HepG2 (cell line): ENCODE measurements around the gene NKX2-2. TPM values are rescaled to one million over a fixed set of nuclear protein-coding genes. Genes with fewer than 3 reads are reported as not detected.
A peak's percentile ranks its signal among the peaks of the same experiment; 100 is the strongest.

Experiments
- GATAD2A ChIP-seq: IDR thresholded peaks from 2 replicates; pipeline ENCODE4 v1.6.1; 2016
- GRHL1 ChIP-seq: sonication (generic); formaldehyde crosslinking; conservative IDR thresholded peaks from 2 replicates; pipeline ENCODE4 v1.8.0; 2022; ENCODE audit warnings: missing genetic modification reagents
- HIVEP1 ChIP-seq: sonication (generic); formaldehyde crosslinking; IDR thresholded peaks from 2 replicates; pipeline ENCODE4 v1.4.0; 2020; ENCODE audit warnings: mild to moderate bottlenecking, missing genetic modification reagents
- KMT2B ChIP-seq: IDR thresholded peaks from 2 replicates; pipeline ENCODE4 v1.6.1; 2016; ENCODE audit warnings: missing genetic modification reagents, missing compliant biosample characterization
- NFYC ChIP-seq: IDR thresholded peaks from 2 replicates; pipeline ENCODE4 v1.6.1; 2016; ENCODE audit warnings: missing genetic modification reagents, missing compliant biosample characterization
- POLR2G ChIP-seq: fragments of 200-400 bp; formaldehyde crosslinking; IDR thresholded peaks from 2 replicates; pipeline ENCODE4 v1.6.1; 2018; ENCODE audit warnings: mild to moderate bottlenecking, low read depth, low read length, moderate library complexity
- PRDM10 ChIP-seq: sonication (generic); formaldehyde crosslinking; IDR thresholded peaks from 2 replicates; pipeline ENCODE4 v1.4.0; 2020; ENCODE audit warnings: low read depth, missing genetic modification reagents
- REPIN1 ChIP-seq: sonication (generic); formaldehyde crosslinking; IDR thresholded peaks from 2 replicates; pipeline ENCODE4 v1.8.0; 2022; ENCODE audit warnings: missing genetic modification reagents, low read depth, mild to moderate bottlenecking, borderline replicate concordance
- SYNCRIP ChIP-seq: fragments of 200-400 bp; formaldehyde crosslinking; IDR thresholded peaks from 2 replicates; pipeline ENCODE4 v1.6.1; 2018; ENCODE audit warnings: mild to moderate bottlenecking, low read depth, low read length; ENCODE audit not compliant: insufficient read depth
- TSC22D2 ChIP-seq: sonication (generic); formaldehyde crosslinking; IDR thresholded peaks from 2 replicates; pipeline ENCODE4 v1.5.1; 2020; ENCODE audit warnings: missing genetic modification reagents, mild to moderate bottlenecking, borderline replicate concordance
- XRCC5 ChIP-seq: fragments of 200-400 bp; formaldehyde crosslinking; optimal IDR thresholded peaks from 2 replicates; pipeline ENCODE3; 2017; ENCODE audit warnings: mild to moderate bottlenecking, low read length
- ZBTB40 ChIP-seq, 2 experiments: fragments of 450-650 bp in 1 of 2; sonication (generic) in 1 of 2; formaldehyde crosslinking in 1 of 2; IDR thresholded peaks; 2 replicates each; pipeline versions ENCODE4 v1.6.1 to v1.8.0; 2016 to 2022; ENCODE audit warnings: antibody characterized with exemption in 1 of 2, mild to moderate bottlenecking in 1 of 2, missing genetic modification reagents in 1 of 2
- ZNF235 ChIP-seq: sonication (generic); formaldehyde crosslinking; IDR thresholded peaks from 2 replicates; pipeline ENCODE4 v1.8.1; 2023; ENCODE audit warnings: mild to moderate bottlenecking, missing genetic modification reagents, borderline replicate concordance
- ZNF747 ChIP-seq: sonication (generic); formaldehyde crosslinking; IDR thresholded peaks from 2 replicates; pipeline ENCODE4 v1.8.1; 2023; ENCODE audit warnings: missing genetic modification reagents, mild to moderate bottlenecking, borderline replicate concordance
- polyA plus RNA-seq, 8 experiments: library from polyadenylated mRNA; depleted of rRNA in 3 of 8; stranded (reverse) in 7 of 8; unstranded in 1 of 8; fragments of >200 nt; fragmentation: Illumina TruSeq in 4 of 8; extraction: Trizol in 4 of 8; gene quantifications; 2 replicates each; pipeline versions ENCODE4 v1.2.1 to v1.2.3, GENCODE V29; 2011 to 2016; ENCODE audit warnings: low read depth in 4 of 8, missing spikeins in 1 of 8, mixed read lengths in 1 of 8; ENCODE audit not compliant: insufficient read depth in 1 of 8
- total RNA-seq, 5 experiments: library from RNA; depleted of rRNA; stranded (reverse); fragments of >200 nt; fragmentation: Illumina TruSeq; extraction: Trizol; gene quantifications; 2 replicates each; pipeline ENCODE4 v1.2.3, GENCODE V29; 2016; ENCODE audit warnings: low read depth in 1 of 5

Gene NKX2-2
- total and polyA plus RNA-seq, 2 of the 13 experiments (the other 11 are each of a cell fraction or from before 2014, with no cell fraction given): not detected

GRCh38 chr20:21505161-21505809 is 8.6 kb downstream of the NKX2-2 start (continued):
- TF ChIP-seq ZBTB40 (IDR thresholded peaks at IDR 0.05) (no peak), ZBTB40 (CRISPR knock-in tag; IDR thresholded peaks at IDR 0.05) (0 out of 2 replicates have a peak, but pooled peaks have one; percentile 7), GATAD2A (0 out of 2 replicates have a peak, but pooled peaks have one; percentile 29), SYNCRIP (no peak), TSC22D2 (CRISPR knock-in tag) (peak; percentile 88; the same call in 1 of the 2 replicates), HIVEP1 (peak; percentile 65; the same call in 1 of the 2 replicates), REPIN1 (CRISPR knock-in tag) (0 out of 2 replicates have a peak, but pooled peaks have one; percentile 29), GRHL1 (no peak), ZNF747 (CRISPR knock-in tag) (no peak), PRDM10 (0 out of 2 replicates have a peak, but pooled peaks have one; percentile 32), NFYC (peak; percentile 9; the same call in 1 of the 2 replicates), KMT2B (CRISPR knock-in tag) (no peak), POLR2G (no peak), ZNF235 (CRISPR knock-in tag) (peak; percentile 68; the same call in 1 of the 2 replicates), XRCC5 (peak; percentile 84)
